ENCODE results near the gene UBAC1. TPM values are rescaled to one million over a fixed set of nuclear protein-coding genes. Genes with fewer than 3 reads are reported as not detected.
"Not testable (repeated sequence)": the region's sequence is repeated elsewhere in the genome, so short reads cannot be mapped to it uniquely, and the experiment has no call there.

Gene UBAC1
- total RNA-seq, 1 donor from 2014 or later = 35.5 TPM

DNA sequence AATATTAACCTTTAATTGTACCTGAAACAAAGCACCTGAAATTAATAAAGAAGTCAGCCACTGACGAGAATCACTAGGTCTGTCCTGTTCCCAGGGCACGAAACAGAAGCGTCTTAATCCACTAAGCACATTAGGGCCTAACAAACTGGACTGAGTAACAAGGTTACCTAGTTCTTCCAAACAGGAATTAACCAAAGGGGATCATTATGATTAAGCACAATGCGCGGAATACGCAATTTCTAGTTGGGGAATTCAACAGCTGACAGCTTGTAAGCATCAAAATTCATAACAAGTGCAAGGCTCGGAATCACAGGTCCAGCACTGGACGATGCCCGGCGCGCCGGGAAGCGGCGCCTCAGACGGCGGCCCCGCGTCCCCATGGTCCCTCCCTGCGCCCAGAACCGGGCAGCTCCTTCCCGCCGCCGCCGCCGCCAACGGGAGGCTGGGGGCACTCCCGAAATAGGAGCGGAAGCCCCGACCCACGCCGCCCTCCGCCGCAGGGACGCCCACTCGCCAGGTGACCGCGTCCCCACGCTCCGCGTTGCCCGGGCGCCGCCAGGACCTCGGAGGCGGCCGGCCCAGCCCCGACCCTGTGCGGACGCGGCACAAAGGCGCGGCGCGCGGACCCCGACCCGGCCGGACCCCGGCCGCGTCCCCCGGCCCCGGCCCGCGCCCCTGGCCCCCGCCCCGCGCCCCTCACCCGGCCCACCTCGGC lies 54.7 kb downstream of the UBAC1 start:
- no peak for DNase-seq (ENCODE audit: low spot score in 2 of 2)
- no peak for FAIRE-seq

DNA sequence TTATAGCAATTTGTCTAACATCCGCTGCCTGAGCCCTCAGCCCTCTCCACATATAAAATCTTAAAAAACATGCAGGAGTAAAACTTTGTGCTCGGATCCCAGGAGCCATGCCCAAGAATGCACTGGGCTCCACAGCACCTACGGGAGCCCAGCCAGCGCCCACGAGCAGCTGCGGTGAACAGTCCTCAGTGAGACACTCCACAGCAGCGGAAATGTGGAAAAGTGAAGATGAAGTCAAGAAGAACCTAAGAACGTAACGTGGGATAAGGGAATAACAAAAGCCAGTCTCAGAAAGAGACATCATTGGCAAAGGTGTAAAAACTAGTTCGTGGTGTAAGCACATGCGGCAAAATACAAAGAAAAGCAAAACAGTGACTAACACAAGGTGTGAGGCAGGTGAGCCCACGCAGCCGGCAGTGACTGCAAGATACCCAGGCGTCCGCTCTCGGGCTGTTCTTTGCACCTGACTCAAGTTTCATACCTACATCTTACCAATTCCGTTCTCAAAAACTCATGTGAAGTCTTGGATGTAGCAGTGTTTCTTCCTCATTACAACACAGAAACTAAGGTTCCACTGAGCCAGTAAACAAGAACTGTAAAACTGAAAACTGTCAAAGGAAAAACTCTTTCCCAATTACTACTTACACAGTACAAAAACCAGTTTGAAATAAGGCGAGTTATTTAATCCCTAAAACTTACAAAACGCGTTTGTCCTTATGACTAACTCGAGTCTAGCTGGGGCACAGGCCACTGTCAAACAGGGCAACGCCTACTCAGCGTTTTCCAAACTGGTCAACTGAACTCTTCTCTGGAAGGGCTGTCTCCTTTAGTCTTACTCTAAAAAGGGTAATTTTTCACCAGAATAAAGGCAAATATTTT lies 55.6 kb downstream of the UBAC1 start:
- FAIRE-seq (no peak), DNase-seq (ENCODE audit: low spot score in 2 of 2) (no peak)

DNA sequence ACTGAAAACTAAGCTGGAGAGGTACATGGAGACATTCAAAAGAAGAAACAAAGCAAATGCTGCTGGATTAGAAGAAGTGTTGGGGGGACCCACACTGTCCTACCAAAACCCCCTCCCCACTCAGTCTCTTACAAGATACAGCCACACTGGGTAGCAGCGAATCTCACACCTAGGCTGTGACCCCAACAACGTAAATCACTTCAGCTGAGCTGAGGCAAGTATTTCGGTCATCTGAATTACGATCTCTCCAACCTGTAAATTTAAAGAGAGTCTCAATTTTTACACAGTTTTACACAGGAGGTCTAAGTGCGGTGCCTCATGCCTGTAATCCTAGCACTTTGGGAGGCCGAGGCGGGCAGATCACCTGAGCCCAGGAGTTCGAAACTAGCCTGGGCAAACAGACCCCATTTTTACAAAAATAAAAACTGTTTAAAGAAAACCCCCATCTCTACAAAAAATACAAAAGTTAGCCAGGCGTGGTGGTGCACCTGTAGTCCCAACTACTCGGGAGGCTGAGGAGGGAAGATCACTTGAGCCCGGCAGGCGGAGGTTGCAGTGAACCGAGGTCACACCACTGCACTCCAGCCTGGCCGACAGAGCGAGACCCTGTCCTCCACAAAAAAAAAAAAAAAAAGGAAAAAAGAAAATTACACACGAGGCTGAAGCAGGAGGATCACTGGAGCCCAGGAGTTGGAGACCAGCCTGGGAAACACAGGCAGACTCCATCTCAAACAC lies 57.2 kb downstream of the UBAC1 start:
- DNase-seq (ENCODE audit: low spot score in 2 of 2) (no peak), FAIRE-seq (no peak)

DNA sequence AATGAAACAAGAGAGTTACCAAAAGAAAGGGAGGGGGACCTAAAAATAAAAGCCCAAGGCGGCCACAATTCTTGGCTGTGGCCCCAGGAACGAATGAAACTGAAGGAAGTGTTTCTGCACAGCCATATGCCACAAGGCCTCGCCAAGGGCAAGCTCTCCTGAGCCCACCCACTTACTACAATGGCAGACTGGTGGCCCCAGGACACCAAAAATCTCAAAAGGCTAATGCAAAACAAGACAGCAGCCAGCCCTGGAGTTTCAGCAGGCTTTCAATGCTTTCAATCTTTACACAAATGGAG lies 57.9 kb downstream of the UBAC1 start:
- DNase-seq (ENCODE audit: low spot score in 2 of 2) = no peak
- no peak for FAIRE-seq

DNA sequence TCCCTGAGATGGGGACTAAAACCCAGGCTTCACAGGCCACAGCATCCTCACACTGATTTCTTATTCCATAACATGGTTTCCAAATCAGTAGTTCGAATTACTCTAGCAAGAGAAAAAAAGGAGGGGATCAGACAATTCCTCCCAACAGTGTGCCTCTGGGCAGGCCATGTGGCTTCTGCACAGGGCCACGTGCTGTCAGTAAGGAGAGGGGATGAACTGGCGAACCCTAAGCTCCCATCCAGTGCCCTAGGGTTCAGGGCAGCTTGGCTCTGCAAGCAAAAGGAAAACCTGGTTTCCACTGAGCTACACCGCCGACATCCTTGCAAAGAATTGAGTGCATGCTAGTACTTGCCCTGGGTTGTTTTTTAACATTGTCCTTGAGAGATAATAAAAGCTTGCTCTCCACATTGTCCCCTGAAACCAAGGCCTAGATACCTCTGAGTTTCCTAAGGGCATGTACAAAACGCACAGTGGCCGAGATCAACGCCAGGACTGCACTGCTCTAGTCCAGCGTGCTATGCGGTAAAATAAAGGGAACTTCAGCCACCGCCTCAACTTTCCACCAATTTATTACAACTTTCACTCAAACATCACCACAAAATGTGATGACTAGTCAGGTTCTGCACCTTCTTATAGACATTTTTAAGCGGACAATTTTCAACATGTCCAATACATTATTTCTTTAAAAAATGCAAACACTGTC lies 58.4 kb downstream of the UBAC1 start:
- FAIRE-seq = no peak
- DNase-seq (ENCODE audit: low spot score in 2 of 2) = no peak

DNA sequence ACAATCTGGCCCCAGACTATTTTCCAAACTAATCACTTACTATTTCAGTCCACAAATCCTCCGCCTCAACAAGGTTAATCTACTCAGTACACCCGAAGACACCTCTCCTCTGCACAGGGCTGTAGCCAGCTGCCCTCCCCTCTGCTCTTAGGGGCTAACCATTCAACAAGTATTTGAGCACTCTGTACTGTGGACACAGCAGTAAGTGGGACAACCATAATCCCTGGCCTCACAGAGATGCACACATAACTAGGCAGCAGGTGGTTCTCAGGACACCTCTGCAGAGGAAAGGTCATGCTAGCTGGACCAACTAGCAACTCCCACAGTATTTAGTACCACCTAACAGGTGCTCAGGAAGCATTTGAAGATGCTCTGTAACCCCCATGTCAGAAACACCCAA lies 59.3 kb downstream of the UBAC1 start:
- DNase-seq (ENCODE audit: low spot score in 2 of 2) = no peak
- FAIRE-seq = no peak

DNA sequence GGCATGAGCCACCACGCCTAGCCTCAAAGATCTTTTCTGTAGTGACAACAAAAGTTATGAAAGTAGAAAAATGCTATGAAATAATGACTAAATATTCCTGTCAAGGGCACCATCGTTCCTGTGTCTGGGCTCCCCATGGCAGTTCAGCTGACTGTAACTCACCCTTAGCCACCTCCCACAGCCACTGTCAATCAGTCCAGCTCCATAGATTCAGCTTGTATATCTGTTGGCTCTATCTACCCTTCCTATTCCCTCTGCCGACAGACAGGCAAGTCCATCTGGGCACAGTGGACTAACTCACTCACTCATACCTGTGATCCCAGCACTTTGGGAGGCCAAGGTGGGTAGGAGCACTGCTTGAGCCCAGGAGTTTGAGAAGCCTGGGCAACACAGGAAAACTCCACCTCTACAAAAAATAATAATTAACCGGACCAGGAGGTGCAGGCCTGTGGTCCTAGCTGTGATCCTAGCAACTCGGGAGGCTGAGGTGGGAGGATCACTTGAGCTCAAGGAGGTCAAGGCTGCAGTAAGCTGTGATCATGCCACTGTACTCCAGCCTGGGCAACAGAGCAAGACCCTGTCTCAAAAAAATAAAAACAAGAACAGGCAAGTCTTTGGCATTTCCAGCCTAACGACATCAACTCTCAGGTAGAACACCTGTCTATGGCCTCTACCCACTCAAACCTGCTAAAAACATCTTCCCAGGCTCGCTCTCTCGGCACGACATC lies 60.0 kb downstream of the UBAC1 start:
- no peak for DNase-seq (ENCODE audit: low spot score in 2 of 2)
- FAIRE-seq = no peak

DNA sequence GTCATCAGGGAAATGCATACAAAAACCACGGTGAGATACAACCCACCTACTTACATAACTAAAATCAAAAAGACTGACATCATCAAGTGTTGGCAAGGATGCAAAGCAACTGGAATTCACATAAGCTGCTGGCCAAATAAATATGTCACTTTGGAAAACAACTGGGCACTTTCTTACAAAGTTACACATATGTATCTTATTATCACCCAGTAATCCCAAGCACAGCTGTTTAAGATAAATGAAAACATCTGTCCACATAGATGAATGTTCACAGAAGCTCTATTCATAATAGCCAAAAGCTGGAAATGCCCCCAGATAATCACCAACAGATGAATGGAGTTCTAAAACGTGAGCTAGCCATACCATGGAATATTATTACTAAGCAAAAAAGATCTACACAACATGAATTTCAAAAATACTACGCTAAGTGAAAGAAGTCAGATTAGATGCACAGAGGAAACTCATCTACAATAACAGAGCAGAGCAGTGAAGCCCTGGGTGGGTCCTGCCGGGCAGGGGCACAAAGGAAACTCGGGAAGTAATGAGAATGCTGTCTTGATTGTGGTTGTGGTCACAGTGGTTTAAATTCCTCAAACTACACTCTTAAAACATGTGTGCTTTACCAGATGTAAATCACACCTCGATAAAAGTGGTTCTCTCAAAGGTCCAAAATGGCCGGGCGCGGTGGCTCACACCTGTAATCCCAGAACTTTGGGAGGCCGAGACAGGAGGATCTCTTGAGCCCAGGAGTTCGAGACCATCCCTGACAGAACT lies 62.4 kb downstream of the UBAC1 start:
- DNase-seq (ENCODE audit: low spot score in 2 of 2) (no peak), FAIRE-seq (no peak)

DNA sequence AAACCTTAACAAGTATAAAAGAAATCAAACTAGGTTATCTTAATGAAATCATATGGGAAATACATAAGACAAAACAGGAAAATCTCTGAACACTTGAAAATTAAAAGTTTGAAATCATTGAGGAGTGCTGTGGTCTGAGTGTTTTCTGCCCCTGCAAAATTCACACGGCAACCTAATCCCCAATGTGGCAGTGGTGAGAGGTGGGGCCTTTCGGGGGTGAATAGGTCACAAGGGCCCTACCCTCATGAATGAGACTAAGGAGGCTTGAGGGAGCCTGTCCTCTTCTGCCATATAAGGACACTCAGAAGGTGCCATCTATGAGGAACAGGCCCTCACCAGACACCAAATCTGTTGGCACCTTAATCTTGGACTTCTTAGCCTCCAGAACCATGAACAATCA lies 64.5 kb downstream of the UBAC1 start:
- no peak for DNase-seq (ENCODE audit: low spot score in 2 of 2)
- no peak for FAIRE-seq

DNA sequence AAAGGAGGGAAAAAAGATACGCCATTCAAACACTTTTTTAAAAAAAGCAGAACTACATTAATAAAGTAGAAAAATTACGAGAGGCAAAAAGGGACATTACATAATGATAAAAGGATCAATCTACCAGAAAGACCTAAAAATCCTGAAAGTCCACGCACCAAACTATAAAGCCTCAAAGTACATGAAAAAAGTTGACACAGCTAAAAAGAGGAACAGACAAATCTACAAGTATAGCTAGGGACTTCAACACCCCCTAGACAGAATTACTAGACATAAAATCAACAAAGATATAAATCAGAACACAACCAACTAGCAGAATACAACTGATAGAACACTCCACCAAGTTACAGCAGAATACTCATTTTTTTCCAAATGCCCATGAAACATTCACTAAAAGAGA lies 65.0 kb downstream of the UBAC1 start:
- no peak for FAIRE-seq

DNA sequence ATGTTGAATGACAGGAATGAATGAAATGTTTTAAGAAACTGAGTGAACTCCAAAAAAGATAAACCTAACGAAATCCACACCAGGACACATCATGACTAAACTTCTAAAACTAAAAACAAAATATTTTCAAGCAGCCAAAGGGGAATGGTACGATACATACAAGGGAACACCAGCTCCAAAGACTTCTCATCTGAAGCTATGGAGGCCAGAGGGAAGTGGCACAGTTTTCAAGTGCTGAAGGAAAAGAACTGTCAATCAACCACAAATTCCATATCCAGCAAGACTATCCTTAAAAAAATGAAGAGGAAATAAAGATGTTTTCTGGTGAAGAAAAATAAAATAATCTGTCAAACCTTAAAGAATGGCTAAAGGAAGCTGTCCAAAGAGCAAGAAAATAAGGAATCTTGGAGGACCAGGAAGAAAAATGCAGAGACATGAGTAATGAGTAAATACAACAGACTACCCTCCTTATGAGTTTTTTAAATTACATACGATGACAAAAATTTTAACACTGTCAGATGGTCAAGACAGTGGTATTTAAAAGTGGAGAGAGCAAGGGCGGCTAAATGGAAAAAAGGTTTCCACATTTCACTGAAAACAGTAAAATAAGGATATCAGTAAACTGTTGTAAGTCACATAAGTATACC lies 65.8 kb downstream of the UBAC1 start:
- DNase-seq (ENCODE audit: low spot score in 2 of 2) (no peak), FAIRE-seq (no peak)

More for the DNA sequence above, 65.0 kb downstream of the UBAC1 start:
- no peak for DNase-seq (ENCODE audit: low spot score in 2 of 2)

DNA sequence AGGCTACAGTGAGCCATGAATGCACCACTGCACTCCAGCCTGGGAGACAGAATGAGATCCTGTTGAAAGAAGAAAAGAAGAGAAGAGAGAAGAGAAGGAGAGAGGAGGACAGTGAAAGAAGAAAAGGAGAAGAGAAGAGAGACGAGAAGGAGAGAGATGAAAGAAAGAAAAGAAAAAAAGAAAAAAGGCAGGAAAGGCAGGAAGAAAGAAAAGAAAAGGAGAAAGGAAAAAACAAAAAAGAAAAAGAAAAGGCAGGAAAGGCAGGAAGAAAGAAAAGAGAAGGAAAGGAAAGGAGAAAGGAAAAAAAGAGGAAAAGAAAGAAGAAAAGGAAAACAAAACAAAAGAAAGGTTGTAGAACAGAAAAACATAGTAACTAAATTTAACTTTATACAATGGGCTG lies 68.1 kb downstream of the UBAC1 start:
- FAIRE-seq (no peak), DNase-seq (ENCODE audit: low spot score in 2 of 2) (no peak)

DNA sequence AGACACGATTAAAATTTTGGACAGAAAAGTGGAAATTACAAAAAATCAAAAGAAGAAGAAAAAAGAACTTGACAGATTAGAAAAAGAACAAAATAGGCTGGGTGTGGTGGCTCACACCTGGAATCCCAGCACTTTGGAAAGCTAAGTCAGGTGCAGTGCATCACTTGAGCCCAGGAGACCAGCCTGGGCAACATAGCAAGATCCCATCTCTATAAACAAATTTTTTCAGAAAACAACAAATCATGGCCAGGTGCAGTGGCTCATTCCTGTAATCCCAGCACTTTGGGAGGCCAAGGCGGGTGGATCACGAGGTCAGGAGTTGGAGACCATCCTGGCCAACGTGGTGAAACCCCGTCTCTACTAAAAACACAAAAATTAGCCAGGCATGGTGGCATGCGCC lies 68.8 kb downstream of the UBAC1 start:
- not testable (repeated sequence) for DNase-seq (ENCODE audit: low spot score in 2 of 2); FAIRE-seq

DNA sequence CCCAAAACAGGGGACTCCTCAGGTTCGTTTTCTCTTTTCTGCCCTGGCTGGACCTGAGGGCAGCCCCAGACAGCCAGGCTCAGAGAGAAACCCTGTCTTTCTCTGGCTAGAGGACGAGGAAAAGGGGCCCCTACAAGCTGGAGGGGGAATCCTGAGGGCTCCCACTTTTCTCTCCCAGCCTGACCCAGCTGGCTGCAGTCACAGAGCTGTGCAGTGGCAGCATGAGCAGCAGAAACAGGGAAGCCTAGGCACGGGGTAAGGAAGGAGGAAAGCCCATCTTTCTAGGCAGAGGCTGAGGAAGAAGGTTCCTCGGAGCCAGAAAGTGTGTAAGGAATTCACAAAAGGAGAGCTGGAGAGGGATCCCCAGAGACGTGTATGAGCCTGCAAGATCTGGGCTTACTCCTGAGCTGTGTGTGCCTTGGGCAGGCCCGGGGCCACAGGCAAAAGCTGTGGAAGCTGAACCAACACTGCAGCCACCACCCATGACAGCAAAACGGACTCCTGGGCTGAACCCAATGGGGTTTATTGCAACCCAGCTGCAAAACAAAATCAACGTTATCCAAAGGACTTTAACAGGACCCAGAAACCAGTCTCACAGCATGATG lies 70.0 kb downstream of the UBAC1 start:
- no peak for DNase-seq (ENCODE audit: low spot score in 2 of 2)
- FAIRE-seq = no peak

DNA sequence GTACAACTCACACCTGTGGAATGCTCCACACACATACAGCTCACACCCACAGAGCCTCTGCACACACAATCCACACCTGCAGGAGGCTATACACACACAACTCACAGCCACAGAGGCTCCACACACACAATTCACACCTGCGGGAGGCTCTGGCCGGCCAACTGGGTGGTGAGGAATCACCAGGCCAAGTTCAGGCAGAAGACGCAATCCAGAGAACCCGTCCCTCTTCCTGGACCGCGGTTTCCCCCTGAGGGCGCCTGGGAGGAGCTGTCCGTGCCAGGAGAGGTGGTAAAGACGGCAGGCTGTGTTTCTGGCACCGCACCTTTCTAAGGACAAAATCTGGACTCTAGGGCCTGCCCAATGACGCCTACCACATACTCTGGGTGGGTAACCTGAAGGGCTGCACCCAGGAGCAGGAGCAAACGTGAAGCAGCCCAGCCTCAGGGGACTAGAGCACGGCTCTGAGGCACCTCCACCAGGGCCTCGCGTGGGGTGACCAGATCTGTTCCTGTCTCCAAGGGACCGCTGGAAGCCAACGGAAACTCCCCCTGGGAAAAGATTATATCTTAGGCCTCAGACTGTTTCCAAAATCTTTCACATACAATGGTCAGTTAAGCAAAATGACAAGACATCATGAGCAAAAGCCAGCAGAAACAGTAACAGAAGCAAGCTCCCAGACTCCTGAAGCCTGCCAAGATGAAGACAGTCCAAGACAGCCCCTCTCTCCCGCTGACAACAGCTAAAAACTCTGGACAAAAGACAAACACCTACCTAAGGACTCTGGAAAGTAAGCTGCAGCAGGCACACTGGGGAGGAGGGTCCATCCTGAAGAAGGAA lies 70.8 kb downstream of the UBAC1 start:
- DNase-seq (ENCODE audit: low spot score in 2 of 2) = no peak
- no peak for FAIRE-seq

DNA sequence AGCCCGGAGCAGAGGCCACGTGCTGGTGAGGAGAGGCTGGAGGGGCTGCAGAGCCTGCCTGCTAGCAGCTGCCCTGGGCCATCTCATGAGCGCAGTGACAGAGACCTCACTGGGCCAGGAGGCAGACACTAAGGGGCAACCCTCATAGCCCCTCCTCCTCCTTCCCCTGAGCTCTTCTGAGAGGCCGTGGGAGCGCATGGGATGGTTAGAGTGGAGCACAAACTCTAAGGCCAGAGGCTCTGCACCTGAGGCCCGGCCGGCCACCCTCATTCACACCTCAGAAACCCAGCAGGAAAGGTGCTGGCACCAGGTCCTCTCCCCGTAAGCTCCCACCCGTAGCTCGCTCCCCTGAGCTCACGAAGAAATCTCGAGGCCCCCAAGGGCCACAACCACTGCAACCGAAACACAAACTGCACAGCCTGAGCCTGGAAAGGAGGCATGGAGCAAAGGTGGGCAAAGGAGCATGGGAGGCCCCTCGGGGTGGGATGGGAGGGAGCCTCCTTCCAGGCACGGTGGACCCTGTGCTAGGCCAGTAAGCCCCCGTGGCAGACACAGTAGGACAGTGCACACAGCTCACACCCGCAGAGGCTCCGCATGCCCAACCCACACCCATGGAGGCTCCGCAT lies 71.5 kb downstream of the UBAC1 start:
- DNase-seq (ENCODE audit: low spot score in 2 of 2) = no peak
- no peak for FAIRE-seq

DNA sequence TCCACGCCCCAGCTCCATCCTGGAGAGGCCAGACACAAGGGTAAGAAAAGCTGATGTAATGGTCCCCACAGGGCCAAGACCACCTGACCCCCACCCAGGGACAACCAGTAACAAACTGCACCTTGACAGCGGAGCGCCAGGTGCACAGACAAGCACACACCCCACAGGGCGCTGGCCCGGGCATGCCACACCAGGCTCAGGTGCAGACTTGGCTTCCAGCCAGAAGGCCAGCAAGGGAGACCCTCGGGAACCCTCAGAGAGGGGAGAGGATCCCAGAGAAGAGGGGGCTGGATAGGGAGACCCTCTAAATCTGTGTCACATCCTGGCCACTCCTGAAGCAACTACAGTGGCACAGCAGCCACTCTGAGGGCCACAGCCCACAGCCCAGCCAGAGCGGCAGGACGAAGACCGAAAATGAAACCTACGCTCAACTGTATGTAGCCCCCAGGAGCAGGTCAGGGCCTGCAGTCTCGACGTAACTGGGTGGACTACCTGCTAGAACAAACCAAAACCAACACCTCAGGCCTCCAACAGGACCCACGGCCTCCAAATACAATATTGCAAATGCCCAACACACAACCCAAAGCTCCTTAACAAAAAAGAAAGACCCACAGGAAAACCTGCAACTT lies 72.3 kb downstream of the UBAC1 start:
- FAIRE-seq (no peak), DNase-seq (ENCODE audit: low spot score in 2 of 2) (no peak)

All from frontal cortex (tissue), 4 donors.